CD4-positive, alpha-beta T cell (primary cell): ENCODE data around the gene CNRIP1. TPM values are rescaled to one million over a fixed set of nuclear protein-coding genes. Genes with fewer than 3 reads are reported as not detected.

ENCODE experiments used
- ATAC-seq: fragments of 200-7000 bp; cut with Tn5 transposase; one replicate; pipeline ENCODE4 v1.10.0; 2022; ENCODE audit warnings: mild to moderate bottlenecking; ENCODE audit not compliant: poor library complexity
- CTCF ChIA-PET: fragments of 350-600 bp; sonication (Branson Sonifier 250); formaldehyde crosslinking; loops from one replicate; lab custom pipeline; 2021; ENCODE audit warnings: antibody characterized with exemption, inconsistent platforms; lab: Charles Lee
- POLR2A ChIA-PET: fragments of 350-600 bp; sonication (Branson Sonifier 250); formaldehyde crosslinking; loops from one replicate; lab custom pipeline; 2021; ENCODE audit warnings: antibody characterized with exemption, inconsistent platforms; lab: Charles Lee
- DNase-seq, 14 experiments: peaks; one replicate each; pipeline ENCODE4 v3.0.0-alpha.2; 2013 to 2020; ENCODE audit warnings: mixed read lengths in 2 of 14
- H3K27ac ChIP-seq, 2 donors: one replicate each; pipeline versions ENCODE4 v1.5.1 to v1.7.0; 2013; ENCODE audit warnings: low read length in 2 of 2, low read depth in 1 of 2, mild to moderate bottlenecking in 1 of 2
- H3K27me3 ChIP-seq, 2 experiments: 1 replicate in 1 of 2; 2 replicates in 1 of 2; pipeline versions ENCODE4 v1.6.1 to v1.7.0; 2013; ENCODE audit warnings: low read length in 2 of 2, control low read depth in 1 of 2, mild to moderate bottlenecking in 1 of 2, moderate library complexity in 1 of 2; ENCODE audit not compliant: insufficient read depth in 2 of 2, control insufficient read depth in 1 of 2
- H3K36me3 ChIP-seq: one replicate; pipeline ENCODE4 v1.6.1; 2013; ENCODE audit warnings: low read length, control low read depth; ENCODE audit not compliant: insufficient read depth
- H3K4me1 ChIP-seq: one replicate; pipeline ENCODE4 v1.6.1; 2013; ENCODE audit warnings: low read length, control low read depth; ENCODE audit not compliant: insufficient read depth
- H3K4me3 ChIP-seq: one replicate; pipeline ENCODE4 v1.5.1; 2013; ENCODE audit warnings: mild to moderate bottlenecking, low read length, moderate library complexity
- H3K9me3 ChIP-seq, 2 experiments: 1 replicate in 1 of 2; 2 replicates in 1 of 2; pipeline versions ENCODE4 v1.6.1 to v1.7.0; 2013; ENCODE audit warnings: low read length in 2 of 2, mild to moderate bottlenecking in 2 of 2, control low read depth in 1 of 2, moderate library complexity in 1 of 2; ENCODE audit not compliant: control insufficient read depth in 1 of 2, insufficient read depth in 1 of 2
- H3K27ac Mint-ChIP-seq: one replicate; pipeline ENCODE4 v1.8.0; 2020; ENCODE audit warnings: mixed read lengths
- H3K27me3 Mint-ChIP-seq: one replicate; pipeline ENCODE4 v1.8.0; 2021; ENCODE audit warnings: mixed read lengths
- H3K36me3 Mint-ChIP-seq: one replicate; pipeline ENCODE4 v1.8.0; 2021; ENCODE audit warnings: low read depth, mixed read lengths
- H3K4me1 Mint-ChIP-seq: one replicate; pipeline ENCODE4 v1.8.0; 2021; ENCODE audit warnings: low read depth, mixed read lengths
- H3K4me3 Mint-ChIP-seq: one replicate; pipeline ENCODE4 v1.8.0; 2020; ENCODE audit warnings: mild to moderate bottlenecking, mixed read lengths
- H3K9me3 Mint-ChIP-seq: one replicate; pipeline ENCODE4 v1.8.0; 2020; ENCODE audit warnings: mixed read lengths
- CTCF ChIP-seq: fragments of 200-600 bp; IDR thresholded peaks from one replicate; pipeline ENCODE4 v1.8.0; 2022; ENCODE audit warnings: antibody characterized with exemption, mild to moderate bottlenecking
- intact Hi-C, 2 experiments: fragments of 100-400 bp; cut with DNase I in 1 of 2; cut with micrococcal nuclease in 1 of 2; formaldehyde crosslinking; loops; one replicate each; pipeline versions ENCODE4 v1.15.1 to v1.9.0; 2023 to 2025; cut with DNase I, micrococcal nuclease
- total RNA-seq, 174 experiments: library from RNA in 2 of 174; stranded (reverse) in 2 of 174; gene quantifications; one replicate each; pipeline ENCODE4 v1.2.3 and lab custom pipeline; 2021 to 2026

Gene CNRIP1
- total RNA-seq, 2 experiments from 2014 or later = not detected

GRCh38 chr2:68280348-68280747 lies 39.4 kb downstream of the CNRIP1 start:
- Mint-ChIP-seq H3K27me3 (peaks cover 23% of the 10 kb centered on the region), H3K4me3 (no peak overlapping the region), H3K9me3 (no peaks in the 10 kb centered on the region), H3K27ac (no peak overlapping the region), H3K36me3 (no peaks in the 10 kb centered on the region), H3K4me1 (no peaks in the 10 kb centered on the region)
- no peaks in the 10 kb centered on the region for H3K9me3 ChIP-seq
- TF ChIP-seq CTCF = no peak
- no peaks in the 10 kb centered on the region for H3K4me1 ChIP-seq
- no peak for ATAC-seq
- no peaks in the 10 kb centered on the region for H3K36me3 ChIP-seq
- no peak overlapping the region for H3K27ac ChIP-seq
- DNase-seq = no peak
- CTCF ChIA-PET = interaction anchor here (1.8 kb wide), 1 partner anchor 158 kb away, joined by 4 read pairs; no protein-coding TSS in a partner anchor
- intact Hi-C loops = loop anchor here (5.0 kb wide), 2 partner anchors 83 to 162 kb away; no protein-coding TSS in a partner anchor
- H3K27me3 ChIP-seq = peaks cover 0 to 6% of the 10 kb centered on the region in 2 experiments
- no peak overlapping the region for H3K4me3 ChIP-seq
- POLR2A ChIA-PET = no interaction called here

GRCh38 chr2:68279691-68280090 lies 40.1 kb downstream of the CNRIP1 start:
- Mint-ChIP-seq H3K9me3 (no peaks in the 10 kb centered on the region), H3K27me3 (peaks cover 23% of the 10 kb centered on the region), H3K4me3 (no peak overlapping the region), H3K36me3 (no peaks in the 10 kb centered on the region), H3K27ac (no peak overlapping the region), H3K4me1 (no peaks in the 10 kb centered on the region)
- Histone ChIP-seq H3K4me3 (no peak overlapping the region), H3K36me3 (no peaks in the 10 kb centered on the region), H3K27ac (no peak overlapping the region), H3K27me3 (peaks cover 0 to 6% of the 10 kb centered on the region in 2 experiments), H3K9me3 (no peaks in the 10 kb centered on the region), H3K4me1 (no peaks in the 10 kb centered on the region)
- intact Hi-C loops = loop anchor here (5.0 kb wide), 2 partner anchors 82 to 163 kb away; no protein-coding TSS in a partner anchor
- POLR2A ChIA-PET = no interaction called here
- TF ChIP-seq CTCF = no peak
- no peak for ATAC-seq
- CTCF ChIA-PET = interaction anchor here (1.8 kb wide), 1 partner anchor 158 kb away, joined by 4 read pairs; no protein-coding TSS in a partner anchor
- DNase-seq = no peak

- TF ChIP-seq CTCF = no peak
- Mint-ChIP-seq H3K36me3 (no peaks in the 10 kb centered on the region), H3K4me3 (no peak overlapping the region), H3K9me3 (no peaks in the 10 kb centered on the region), H3K27me3 (peaks cover 19% of the 10 kb centered on the region), H3K27ac (no peak overlapping the region), H3K4me1 (no peaks in the 10 kb centered on the region)
- ATAC-seq (no peak), DNase-seq (no peak)
- Histone ChIP-seq H3K4me1 (no peaks in the 10 kb centered on the region), H3K36me3 (no peaks in the 10 kb centered on the region), H3K4me3 (no peak overlapping the region), H3K27ac (no peak overlapping the region), H3K9me3 (no peaks in the 10 kb centered on the region), H3K27me3 (peaks cover 0 to 6% of the 10 kb centered on the region in 2 experiments)
- intact Hi-C loops = no loop called here
- ChIA-PET CTCF (no interaction called here), POLR2A (no interaction called here)
These were observed 41.6 kb downstream of the CNRIP1 start for GRCh38 chr2:68278169-68278568.
